Neuron (in vitro differentiated cells): Measurements from ENCODE around the gene OSBPL1A.
"Not testable (repeated sequence)": the region's sequence is repeated elsewhere in the genome, so short reads cannot be mapped to it uniquely, and the experiment has no call there.

Experiments used
- H2AFZ ChIP-seq: one replicate; pipeline ENCODE4 v1.6.1; 2013; ENCODE audit warnings: low read depth, mild to moderate bottlenecking, inconsistent platforms, low read length, moderate library complexity
- H3K27me3 ChIP-seq: one replicate; pipeline ENCODE4 v1.6.1; 2013; ENCODE audit warnings: low read length; ENCODE audit not compliant: insufficient read depth
- H3K36me3 ChIP-seq: one replicate; pipeline ENCODE4 v1.6.1; 2013; ENCODE audit warnings: low read length; ENCODE audit not compliant: insufficient read depth
- H3K4me1 ChIP-seq: one replicate; pipeline ENCODE4 v1.6.1; 2013; ENCODE audit warnings: low read length; ENCODE audit not compliant: insufficient read depth
- H3K4me3 ChIP-seq: 2 replicates; pipeline ENCODE4 v1.5.1; 2013; ENCODE audit warnings: mild to moderate bottlenecking, low read length, moderate library complexity
- H3K9me3 ChIP-seq: one replicate; pipeline ENCODE4 v1.6.1; 2013; ENCODE audit warnings: low read length

The OSBPL1A gene

DNA sequence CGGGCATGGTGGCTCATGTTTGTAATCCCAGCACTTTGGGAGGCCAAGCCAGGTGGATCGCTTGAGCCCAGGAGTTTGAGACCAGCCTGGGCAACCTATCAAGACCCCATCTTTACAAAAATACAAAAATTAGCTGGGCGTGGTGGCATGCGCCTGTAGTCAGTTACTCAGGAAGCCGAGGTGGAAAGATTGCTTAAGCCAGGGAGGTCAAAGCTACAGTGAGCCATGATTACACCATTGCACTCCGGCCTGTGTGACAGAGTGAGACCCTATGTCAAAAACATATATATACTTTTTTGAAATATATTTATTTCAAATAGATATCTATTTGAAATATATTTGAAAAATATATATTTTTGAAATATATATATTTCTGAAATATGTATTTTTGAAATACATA lies 10.9 kb downstream of the OSBPL1A start:
- Histone ChIP-seq H3K9me3 (no peaks in the 10 kb centered on the region), H3K4me3 (no peak overlapping the region), H3K36me3 (peaks cover 2% of the 10 kb centered on the region), H3K27me3 (no peaks in the 10 kb centered on the region), H3K4me1 (no peaks in the 10 kb centered on the region), H2AFZ (no peak overlapping the region)

DNA sequence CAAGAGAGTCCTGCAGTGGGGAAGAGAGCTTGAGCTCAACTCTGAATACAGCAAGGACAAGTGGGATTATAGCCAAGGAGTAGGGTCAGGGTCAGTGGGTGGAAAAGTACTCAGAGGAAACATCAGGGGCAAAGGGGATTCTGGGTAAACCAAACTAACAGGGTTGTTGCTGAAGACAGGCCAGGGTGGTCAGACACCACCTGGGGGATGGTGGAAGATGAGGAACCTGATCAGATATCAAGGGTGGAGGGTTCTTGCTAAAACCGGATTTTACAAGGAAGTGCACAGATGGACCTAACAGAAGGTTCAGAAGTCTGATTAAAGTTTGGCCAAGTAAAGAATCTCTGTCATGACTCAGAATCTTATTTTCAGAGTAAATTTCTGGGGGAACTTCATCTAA lies 16.5 kb downstream of the OSBPL1A start:
- peaks cover 8% of the 10 kb centered on the region for H3K36me3 ChIP-seq
- no peaks in the 10 kb centered on the region for H3K9me3 ChIP-seq
- peaks cover 4% of the 10 kb centered on the region for H3K4me1 ChIP-seq
- no peak overlapping the region for H3K4me3 ChIP-seq
- no peak overlapping the region for H2AFZ ChIP-seq
- no peaks in the 10 kb centered on the region for H3K27me3 ChIP-seq

DNA sequence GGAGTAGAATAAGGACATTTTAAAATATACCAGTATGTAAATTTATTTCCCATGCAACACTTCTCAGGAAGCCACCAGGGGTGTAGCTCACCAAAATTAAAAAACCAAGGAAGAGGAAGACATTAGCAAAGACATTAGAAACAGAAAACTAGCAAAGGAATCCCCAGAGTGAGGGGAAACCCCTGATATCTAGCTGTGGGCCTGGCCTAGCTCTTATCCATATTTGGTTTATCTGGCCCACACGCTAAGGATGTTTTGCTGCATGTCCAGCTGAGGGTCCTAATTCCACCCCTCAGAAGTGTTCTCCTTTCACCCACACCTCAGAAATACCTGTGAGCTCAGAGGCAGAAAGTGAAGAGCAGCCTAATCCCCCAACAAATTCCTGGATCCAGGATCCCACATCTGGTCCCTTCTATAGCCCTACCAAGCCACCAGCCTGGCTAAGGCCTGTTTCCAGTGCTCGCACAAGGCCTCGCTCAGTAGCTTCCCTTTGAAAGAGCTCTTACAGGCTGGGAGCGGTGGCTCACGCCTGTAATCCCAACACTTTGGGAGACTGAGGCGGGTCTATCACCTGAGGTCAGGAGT lies 17.4 kb downstream of the OSBPL1A start:
- peaks cover 4% of the 10 kb centered on the region for H3K4me1 ChIP-seq
- no peaks in the 10 kb centered on the region for H3K9me3 ChIP-seq
- H3K4me3 ChIP-seq, result no peak overlapping the region
- peaks cover 11% of the 10 kb centered on the region for H3K36me3 ChIP-seq
- H2AFZ ChIP-seq, result no peak overlapping the region
- no peaks in the 10 kb centered on the region for H3K27me3 ChIP-seq

DNA sequence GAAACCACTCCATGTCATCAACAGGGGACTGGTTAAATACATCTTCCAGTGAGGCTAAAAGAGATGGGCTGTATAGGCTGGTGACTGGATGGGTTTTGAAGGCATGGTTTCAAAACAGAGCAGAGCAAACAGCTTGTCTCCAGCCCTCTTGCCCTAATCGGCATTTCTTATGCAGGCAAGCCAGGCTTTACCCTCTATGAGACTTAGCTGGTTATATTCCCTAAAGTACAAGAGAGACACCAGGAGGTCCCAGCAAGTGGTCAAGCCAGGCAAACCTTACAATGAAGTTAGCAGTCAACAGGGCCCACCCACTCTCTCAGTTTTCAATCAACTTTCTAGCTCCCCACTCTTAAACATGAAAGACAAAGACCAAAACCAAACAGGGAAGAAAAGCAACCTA lies 19.0 kb downstream of the OSBPL1A start:
- H3K27me3 ChIP-seq, result no peaks in the 10 kb centered on the region
- H3K4me1 ChIP-seq, result peaks cover 4% of the 10 kb centered on the region
- no peaks in the 10 kb centered on the region for H3K9me3 ChIP-seq
- peaks cover 20% of the 10 kb centered on the region for H3K36me3 ChIP-seq
- no peak overlapping the region for H2AFZ ChIP-seq
- no peak overlapping the region for H3K4me3 ChIP-seq

DNA sequence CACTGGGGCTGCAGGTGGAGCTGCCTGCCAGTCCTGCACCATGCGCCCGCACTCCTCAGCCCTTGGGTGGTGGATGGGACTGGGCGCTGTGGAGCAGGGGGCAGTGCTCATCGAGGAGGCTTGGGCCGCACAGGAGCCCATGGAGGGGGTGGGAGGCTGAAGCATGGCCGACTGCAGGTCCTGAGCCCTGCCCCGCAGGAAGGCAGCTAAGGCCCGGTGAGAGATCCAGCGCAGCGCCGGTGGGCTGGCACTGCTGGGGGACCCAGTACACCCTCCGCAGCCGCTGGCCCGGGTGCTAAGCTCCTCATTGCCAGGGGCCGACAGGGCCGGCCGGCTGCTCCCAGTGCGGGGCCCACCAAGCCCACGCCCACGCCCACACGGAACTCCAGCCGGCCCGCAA lies 21.1 kb downstream of the OSBPL1A start:
- not testable (repeated sequence) for H3K4me1 ChIP-seq, H3K4me3 ChIP-seq, H3K9me3 ChIP-seq, H3K27me3 ChIP-seq, H2AFZ ChIP-seq
- peaks cover 29% of the 10 kb centered on the region for H3K36me3 ChIP-seq

DNA sequence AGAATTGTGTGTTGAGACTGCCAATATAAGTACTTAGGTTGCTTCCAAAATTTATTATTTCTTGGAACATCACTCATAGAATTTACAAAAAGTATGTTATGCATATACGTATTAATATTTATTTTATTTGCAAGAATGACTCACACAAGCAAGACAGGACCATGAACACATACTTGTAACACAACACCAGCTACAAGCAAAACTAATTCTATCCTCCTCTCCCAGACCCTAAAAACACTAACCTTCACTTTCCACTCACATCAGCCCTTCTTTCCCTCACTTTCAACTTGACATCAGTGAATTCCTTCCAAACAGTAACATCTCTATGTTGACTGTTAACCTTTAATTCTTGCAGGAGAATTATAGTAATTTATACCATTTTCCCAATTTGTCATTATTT lies 24.3 kb downstream of the OSBPL1A start:
- no peaks in the 10 kb centered on the region for H3K4me1 ChIP-seq
- H3K4me3 ChIP-seq, result no peak overlapping the region
- no peak overlapping the region for H2AFZ ChIP-seq
- H3K9me3 ChIP-seq, result no peaks in the 10 kb centered on the region
- no peaks in the 10 kb centered on the region for H3K27me3 ChIP-seq
- peaks cover 52% of the 10 kb centered on the region for H3K36me3 ChIP-seq

DNA sequence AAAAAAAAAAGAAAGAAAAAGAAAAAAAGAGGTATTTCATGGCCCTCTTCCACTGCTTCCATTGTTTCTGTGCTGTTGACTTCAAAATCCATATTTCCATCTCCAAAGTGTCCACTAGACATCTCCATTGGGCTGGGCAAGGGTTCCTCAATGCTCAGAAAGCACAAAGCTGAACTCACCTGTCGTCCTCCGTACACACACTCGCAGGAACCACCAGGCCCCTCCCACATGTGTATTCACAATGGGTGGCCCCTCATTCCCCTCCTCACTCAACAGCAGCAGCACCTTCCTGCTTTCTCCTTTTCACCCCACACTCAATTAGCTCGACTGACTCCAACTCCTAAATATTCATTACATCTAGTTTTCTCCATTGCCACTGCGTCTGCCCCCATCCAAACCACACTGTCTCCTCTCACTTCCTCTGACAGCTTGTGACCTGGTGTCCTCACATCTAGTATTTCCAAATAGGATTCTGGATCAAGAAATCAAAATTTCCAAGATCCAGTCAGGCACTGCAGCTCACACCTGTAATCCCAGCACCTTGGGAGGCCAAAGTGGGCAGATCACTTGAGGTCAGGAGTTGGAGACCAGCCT lies 25.2 kb downstream of the OSBPL1A start:
- Histone ChIP-seq H3K36me3 (peaks cover 52% of the 10 kb centered on the region), H3K4me3 (no peak overlapping the region), H3K27me3 (no peaks in the 10 kb centered on the region), H2AFZ (no peak overlapping the region), H3K4me1 (no peaks in the 10 kb centered on the region), H3K9me3 (no peaks in the 10 kb centered on the region)

DNA sequence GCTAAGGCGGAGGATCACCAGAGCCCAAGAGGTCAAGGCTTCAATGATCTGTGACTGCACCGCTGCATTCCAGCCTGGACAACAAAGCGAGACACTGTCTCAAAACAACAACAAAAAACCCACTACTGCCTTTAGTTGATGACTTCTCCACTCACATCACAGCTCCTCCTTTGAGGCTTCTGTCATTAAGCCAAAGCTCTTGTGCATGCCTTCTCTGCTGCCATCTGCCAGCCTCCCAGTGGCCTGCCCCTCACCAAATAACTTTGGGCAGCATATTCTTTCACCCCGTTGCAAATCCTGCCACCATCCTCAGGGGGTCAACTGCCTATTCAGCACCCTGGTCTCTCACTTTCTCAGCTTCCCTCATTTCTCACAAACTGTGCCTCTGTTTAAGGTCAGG lies 27.5 kb downstream of the OSBPL1A start:
- H3K36me3 ChIP-seq, result peaks cover 57% of the 10 kb centered on the region
- H3K27me3 ChIP-seq, result no peaks in the 10 kb centered on the region
- H3K9me3 ChIP-seq, result no peaks in the 10 kb centered on the region
- no peaks in the 10 kb centered on the region for H3K4me1 ChIP-seq
- no peak overlapping the region for H2AFZ ChIP-seq
- no peak overlapping the region for H3K4me3 ChIP-seq

DNA sequence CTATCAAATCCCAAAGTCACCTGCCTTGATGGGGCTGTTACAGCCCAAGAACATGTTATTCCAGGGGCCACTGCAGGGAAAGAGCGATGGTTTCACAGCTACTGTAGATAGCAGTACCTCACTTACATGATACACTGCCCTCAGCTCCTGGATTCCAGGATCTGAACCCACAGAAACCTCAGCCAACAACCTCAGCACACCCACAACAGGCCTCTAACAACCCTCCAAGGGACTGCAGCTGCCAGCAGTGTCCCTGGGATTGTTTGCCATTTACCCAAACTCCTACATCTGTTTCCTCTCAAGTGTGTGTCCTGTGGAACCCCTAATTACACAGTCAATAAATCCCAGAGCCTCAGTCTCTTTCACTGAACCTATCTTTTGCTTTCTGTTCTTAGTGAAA lies 28.2 kb downstream of the OSBPL1A start:
- Histone ChIP-seq H3K27me3 (no peaks in the 10 kb centered on the region), H3K4me3 (no peak overlapping the region), H3K9me3 (no peaks in the 10 kb centered on the region), H3K4me1 (no peaks in the 10 kb centered on the region), H3K36me3 (peaks cover 52% of the 10 kb centered on the region), H2AFZ (no peak overlapping the region)

DNA sequence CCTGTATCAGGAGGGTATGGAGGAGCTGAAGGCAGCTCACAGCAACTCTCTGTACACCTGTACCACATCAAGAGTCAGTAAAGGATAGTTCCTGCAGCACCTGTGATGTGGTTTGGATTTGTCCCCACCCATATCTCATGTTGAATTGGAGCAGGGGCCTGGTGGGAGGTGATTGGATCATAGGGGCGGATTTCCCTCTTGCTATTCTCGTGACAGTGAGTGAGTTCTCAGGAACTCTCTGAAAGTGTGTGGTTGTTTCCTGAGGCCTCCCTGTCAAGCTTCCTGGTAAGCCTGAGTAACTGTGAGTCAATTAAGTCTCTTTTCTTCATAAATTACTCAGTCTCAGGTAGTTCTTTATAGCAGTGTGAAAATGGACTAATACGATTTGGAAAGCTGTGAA lies 28.9 kb downstream of the OSBPL1A start:
- no peak overlapping the region for H2AFZ ChIP-seq
- no peaks in the 10 kb centered on the region for H3K4me1 ChIP-seq
- H3K9me3 ChIP-seq, result no peaks in the 10 kb centered on the region
- H3K4me3 ChIP-seq, result no peak overlapping the region
- no peaks in the 10 kb centered on the region for H3K27me3 ChIP-seq
- H3K36me3 ChIP-seq, result peaks cover 57% of the 10 kb centered on the region

DNA sequence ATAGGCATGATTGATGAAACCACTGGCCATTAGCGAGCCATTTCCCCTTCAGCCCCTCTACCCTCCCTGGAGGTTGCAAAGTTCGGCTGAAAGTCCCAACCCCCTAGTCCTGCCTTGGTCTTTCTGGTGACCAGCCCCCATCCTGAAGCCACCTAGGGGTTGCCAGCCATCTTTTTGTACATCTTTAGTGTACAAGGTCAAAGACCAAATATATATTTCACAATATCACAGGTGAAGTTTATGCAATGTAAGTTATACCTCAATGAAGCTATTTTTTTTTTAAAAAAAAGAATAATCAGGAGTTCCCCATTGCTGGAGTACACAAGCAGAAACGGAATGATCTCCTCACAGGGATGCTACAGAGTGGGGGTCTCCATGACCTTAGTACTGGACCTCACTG lies 31.3 kb downstream of the OSBPL1A start:
- H3K4me1 ChIP-seq, result no peaks in the 10 kb centered on the region
- H3K27me3 ChIP-seq, result no peaks in the 10 kb centered on the region
- no peaks in the 10 kb centered on the region for H3K9me3 ChIP-seq
- no peak overlapping the region for H3K4me3 ChIP-seq
- peaks cover 46% of the 10 kb centered on the region for H3K36me3 ChIP-seq
- no peak overlapping the region for H2AFZ ChIP-seq

DNA sequence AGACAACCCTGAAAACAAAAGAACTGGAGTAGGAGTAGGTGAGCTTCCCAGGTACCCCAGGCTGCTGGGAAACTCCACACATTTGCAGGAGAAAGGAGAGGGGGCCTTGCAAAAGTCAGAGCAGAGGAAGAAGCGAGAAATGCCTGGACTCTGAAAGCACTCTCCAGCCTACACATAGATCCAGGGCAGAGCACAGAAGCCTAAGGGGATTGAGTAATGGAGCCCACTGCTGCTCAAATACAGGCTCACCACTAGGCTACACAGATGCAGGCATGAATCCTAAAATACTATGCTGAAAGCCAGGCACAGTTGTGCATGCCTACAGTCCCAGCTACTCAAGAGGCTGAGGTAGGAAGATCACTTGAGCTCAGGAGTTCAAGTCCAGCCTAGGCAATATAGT lies 33.4 kb downstream of the OSBPL1A start:
- H3K9me3 ChIP-seq, result no peaks in the 10 kb centered on the region
- no peaks in the 10 kb centered on the region for H3K27me3 ChIP-seq
- peaks cover 33% of the 10 kb centered on the region for H3K36me3 ChIP-seq
- no peak overlapping the region for H3K4me3 ChIP-seq
- H2AFZ ChIP-seq, result no peak overlapping the region
- H3K4me1 ChIP-seq, result no peaks in the 10 kb centered on the region

DNA sequence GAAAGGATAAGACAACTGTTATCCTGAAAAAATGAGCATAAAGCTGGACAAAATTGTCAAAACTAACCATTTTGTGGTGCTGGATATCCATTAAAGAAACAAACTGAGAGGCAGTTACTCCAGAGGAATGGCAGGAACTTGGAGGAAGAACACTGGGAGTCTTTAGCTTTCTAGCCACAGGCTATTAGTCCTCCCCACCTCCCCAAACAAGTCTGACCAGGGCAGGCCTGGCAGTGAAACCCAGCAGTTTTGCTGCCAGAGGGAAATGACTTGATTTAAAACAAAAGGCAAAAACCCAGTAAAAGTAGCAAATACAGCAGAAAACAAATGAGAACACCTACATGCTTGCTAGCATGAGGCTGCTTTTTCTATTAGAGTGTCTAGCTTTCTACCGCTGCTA lies 34.9 kb downstream of the OSBPL1A start:
- Histone ChIP-seq H3K9me3 (no peaks in the 10 kb centered on the region), H3K27me3 (no peaks in the 10 kb centered on the region), H3K4me3 (no peak overlapping the region), H2AFZ (no peak overlapping the region), H3K36me3 (peaks cover 26% of the 10 kb centered on the region), H3K4me1 (no peaks in the 10 kb centered on the region)
